IPS DF 4.7 (cell line): ENCODE measurements around the gene SEMA3B.
"Not testable (repeated sequence)": the region's sequence is repeated elsewhere in the genome, so short reads cannot be mapped to it uniquely, and the experiment has no call there.

Experiments
- DNase-seq: peaks from one replicate; pipeline ENCODE4 v3.0.0-alpha.2; 2013; ENCODE audit warnings: low spot score; ENCODE audit errors: extremely low read depth

SEMA3B gene

DNA sequence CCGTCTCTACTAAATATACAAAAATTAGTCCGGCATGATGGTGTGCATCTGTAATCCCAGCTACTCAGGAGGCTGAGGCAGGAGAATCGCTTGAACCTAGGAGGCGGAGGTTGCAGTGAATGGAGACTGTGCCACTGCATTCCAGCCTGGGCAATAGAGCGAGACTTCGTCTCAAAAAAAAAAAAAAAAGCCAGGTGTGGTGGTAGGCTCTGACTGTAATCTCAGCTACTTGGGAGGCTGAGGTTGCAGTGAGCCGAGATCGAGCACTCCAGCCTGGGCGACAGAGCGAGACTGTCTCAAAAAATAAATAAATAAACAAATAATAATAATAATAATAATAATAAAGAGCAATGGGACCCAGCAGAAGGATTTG lies 3.6 kb downstream of the SEMA3B start:
- not testable (repeated sequence) for DNase-seq

DNA sequence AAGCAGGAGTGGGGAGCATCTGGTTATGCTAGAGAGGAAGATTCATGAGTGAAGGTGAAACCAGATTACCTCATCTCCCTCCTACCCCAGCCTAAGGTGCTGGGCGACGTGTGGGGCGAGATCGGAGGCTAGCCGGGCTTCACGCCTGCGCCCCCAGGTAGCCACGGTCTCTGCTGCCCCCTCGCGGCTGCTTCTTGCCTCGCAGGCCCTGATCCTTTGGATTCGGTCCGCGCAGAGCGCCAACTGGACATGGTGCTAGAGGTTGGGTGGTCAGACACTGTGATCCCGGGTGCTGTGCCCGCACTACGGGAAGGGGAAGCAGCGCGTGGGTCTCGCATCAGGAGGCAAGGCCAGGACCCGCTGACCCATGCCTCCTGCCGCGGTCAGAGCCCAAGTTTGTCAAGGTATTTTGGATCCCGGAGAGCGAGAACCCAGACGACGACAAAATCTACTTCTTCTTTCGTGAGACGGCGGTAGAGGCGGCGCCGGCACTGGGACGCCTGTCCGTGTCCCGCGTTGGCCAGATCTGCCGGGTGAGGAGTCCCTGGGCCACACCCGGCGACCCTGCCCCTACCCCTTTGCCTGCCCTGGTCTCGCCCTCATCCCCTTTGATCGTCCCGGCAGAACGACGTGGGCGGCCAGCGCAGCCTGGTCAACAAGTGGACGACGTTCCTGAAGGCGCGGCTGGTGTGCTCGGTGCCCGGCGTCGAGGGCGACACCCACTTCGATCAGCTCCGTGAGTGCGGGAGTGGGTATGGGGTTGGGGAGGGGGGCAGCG lies 4.2 kb downstream of the SEMA3B start:
- no peak for DNase-seq

DNA sequence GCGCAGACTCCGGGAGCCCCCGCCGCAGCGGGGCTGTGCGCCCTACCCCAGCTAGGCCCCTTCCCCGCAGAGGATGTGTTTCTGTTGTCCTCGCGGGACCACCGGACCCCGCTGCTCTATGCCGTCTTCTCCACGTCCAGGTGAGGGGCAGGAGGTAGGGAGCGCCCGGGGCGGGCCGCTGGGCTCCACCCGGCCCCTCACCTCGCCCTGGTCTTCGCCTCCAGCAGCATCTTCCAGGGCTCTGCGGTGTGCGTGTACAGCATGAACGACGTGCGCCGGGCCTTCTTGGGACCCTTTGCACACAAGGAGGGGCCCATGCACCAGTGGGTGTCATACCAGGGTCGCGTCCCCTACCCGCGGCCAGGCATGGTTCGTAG lies 4.7 kb downstream of the SEMA3B start:
- no peak for DNase-seq

DNA sequence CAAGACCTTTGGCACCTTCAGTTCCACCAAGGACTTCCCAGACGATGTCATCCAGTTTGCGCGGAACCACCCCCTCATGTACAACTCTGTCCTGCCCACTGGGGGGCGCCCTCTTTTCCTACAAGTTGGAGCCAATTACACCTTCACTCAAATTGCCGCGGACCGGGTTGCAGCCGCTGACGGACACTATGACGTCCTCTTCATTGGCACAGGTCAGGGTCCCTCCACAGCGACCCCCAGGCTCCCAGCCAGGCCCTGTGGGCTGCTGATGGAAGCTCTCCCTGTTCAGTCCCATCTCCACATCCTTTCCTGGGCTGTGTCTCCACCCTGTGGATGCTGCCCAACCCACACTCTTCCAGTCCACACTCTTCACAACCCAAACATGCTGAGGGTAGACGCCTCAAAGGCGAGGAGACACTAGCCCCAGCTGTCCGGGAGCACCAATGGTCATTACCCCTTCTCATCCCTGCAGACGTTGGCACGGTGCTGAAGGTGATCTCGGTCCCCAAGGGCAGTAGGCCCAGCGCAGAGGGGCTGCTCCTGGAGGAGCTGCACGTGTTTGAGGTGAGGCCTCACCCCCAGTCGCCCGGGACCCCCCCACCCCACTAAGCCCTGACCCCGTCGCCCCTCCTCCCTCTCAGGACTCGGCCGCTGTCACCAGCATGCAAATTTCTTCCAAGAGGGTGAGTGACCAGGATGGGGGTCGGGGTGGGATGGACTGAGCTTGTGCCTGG lies 5.6 kb downstream of the SEMA3B start:
- DNase-seq = no peak

DNA sequence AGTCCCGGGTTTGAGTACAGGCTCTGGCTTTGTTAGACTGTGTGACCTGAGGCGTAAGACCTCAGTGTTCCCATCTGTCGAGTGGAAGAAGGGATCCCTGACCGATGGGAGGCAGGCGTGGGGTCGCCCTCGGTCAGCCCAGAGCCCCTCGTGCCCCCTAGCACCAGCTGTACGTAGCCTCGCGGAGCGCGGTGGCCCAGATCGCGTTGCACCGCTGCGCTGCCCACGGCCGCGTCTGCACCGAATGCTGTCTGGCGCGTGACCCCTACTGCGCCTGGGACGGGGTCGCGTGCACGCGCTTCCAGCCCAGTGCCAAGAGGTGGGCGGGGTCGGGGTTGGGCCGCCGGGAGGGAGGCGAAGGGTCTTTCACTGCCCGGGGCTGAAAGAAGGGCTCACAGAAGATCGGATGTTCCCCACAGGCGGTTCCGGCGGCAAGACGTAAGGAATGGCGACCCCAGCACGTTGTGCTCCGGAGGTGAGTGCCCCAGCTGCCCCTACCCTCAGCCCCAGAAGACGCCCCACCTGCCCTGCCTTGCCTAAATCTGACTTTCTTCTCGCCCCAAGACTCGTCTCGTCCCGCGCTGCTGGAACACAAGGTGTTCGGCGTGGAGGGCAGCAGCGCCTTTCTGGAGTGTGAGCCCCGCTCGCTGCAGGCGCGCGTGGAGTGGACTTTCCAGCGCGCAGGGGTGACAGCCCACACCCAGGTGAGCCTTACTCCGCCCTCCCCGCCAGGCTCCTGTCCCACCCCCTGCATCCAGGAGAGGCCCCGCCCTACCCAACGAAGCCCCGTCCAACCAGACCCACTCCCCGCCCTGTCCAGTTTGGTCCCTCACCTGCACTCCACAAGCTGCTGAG lies 6.4 kb downstream of the SEMA3B start:
- no peak for DNase-seq

DNA sequence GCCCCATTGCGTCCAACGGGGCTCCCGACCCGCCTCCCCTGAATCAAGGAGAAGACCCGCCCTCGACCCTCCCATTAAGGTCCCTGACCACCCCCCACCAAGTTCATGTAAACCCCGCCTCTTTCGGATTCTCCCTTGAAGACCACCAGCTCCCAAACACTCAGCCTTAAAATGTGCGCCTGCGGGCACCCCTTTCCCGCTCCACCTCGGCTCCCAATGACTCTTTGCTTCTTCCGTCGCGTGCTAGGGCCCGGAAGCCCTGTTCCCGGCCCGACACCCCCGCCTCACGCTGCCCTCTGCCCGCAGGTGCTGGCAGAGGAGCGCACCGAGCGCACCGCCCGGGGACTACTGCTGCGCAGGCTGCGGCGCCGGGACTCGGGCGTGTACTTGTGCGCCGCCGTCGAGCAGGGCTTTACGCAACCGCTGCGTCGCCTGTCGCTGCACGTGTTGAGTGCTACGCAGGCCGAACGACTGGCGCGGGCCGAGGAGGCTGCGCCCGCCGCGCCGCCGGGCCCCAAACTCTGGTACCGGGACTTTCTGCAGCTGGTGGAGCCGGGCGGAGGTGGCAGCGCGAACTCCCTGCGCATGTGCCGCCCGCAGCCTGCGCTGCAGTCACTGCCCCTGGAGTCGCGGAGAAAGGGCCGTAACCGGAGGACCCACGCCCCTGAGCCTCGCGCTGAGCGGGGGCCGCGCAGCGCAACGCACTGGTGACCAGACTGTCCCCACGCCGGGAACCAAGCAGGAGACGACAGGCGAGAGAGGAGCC lies 7.2 kb downstream of the SEMA3B start:
- DNase-seq = no peak

DNA sequence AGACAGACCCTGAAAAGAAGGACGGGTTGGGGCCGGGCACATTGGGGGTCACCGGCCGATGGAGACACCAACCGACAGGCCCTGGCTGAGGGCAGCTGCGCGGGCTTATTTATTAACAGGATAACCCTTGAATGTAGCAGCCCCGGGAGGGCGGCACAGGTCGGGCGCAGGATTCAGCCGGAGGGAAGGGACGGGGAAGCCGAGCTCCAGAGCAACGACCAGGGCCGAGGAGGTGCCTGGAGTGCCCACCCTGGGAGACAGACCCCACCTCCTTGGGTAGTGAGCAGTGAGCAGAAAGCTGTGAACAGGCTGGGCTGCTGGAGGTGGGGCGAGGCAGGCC lies 7.8 kb downstream of the SEMA3B start:
- DNase-seq = no peak

DNA sequence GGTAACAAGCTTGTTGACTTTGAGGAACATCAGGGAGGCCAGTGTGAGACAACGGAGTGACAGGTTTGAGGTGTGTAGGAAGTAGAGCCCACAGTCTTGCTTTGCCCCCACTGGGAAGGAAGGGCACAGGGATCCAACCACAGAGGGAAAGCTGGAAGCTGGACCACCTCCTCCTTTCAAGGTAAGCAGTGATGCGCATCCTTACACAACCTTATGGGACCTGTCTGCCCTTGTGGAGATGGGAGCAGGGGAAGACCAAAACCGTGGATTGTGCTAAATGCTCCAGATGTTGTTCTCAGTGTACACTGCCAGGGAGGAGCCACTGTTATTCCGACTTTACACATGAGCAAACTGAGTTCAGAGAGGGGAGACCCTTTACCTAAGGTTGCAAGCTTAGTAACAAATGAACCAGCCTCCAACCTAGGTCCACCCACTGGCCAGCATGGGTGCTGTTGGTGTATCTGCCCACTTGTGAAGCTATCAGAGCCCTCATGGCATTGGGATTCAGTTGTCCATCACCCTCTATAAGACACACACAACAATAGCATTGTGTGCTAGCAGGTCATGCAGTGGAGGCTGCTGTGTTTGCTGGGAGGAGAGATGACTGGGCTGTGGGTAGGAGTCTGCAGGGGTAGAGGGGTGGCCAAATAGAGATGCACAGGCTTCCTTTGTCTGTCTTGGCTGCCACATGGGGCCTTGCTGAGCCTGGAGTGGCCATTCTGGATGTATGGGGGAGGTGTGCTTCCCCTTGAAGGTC lies 9.4 kb downstream of the SEMA3B start:
- no peak for DNase-seq

DNA sequence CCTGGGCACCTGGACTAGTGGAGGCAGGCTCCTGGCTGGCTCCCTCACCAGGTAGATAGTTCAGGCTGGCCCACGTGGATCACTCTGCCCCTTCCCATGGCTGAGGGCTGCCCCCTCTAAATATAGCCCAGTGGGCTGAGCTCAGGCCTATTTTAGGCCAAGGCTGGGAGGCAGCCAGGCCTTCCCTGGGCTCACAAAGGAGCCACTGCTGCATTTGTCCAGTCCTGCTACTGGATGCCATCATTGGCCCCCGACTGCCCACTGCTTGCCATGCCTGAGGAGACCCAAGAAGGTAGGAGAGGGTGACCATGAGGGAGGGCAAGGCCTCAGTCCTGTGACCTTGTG lies 9.9 kb downstream of the SEMA3B start, which contains the start of gene LSMEM2:
Gene LSMEM2, plus strand, starts transcription at position 208 of the 345 bp plus-strand sequence. Its CDS starts 27 bp downstream, at position 235.
- no peak for DNase-seq

DNA sequence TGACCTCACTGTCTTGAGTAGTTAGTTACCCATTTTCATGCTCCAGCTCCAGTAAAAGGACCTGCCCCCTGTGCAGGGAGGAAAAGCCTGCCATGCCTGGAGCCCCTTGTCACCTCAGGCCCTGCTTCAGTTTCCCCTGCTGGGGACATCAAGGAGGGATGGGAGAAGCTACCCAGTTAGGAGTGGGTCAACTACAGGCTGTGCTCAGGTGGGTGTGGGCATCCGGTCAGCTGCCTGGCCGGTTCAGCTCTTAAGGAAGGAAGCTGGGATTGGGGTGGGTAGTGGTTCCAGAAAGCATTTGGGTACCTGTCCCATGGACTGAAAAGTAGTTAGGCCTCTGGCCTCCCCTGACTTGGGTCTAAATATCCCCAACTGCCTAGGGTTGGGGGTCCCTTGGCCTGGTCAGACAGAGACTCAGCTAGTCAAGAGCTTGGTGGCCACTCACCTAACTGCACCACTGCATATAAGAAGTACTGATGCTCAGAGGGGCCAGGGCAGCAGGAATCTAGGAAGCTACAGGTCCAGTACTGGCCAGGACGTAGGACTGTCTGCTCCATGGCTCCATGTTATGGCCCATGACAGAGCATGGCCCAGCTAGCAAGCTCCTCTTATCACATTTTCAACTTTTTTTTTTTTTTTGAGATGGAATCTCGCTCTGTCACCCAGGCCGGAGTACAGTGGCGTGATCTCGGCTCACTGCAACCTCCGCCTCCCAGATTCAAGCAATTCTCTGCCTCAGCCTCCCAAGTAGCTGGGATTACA lies 10.5 kb downstream of the SEMA3B start:
- DNase-seq = no peak

DNA sequence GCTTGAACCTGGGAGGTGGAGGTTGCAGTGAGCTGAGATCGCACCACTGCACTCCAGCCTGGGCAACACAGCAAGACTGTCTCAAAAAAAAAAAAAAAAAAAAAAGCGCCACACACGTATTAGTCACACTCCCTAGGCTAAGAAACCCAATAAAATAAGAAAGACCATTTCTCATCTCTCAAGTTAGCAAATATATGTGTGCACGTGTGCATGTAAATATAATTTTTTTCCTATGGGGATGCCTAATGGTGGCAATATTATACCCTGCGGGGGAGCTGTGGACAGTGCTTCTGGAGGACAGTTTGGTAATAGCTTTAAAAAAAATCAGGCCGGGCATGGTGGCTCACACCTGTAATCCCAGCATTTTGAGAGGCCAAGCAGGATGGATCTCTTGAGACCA lies 15.2 kb downstream of the SEMA3B start:
- not testable (repeated sequence) for DNase-seq

DNA sequence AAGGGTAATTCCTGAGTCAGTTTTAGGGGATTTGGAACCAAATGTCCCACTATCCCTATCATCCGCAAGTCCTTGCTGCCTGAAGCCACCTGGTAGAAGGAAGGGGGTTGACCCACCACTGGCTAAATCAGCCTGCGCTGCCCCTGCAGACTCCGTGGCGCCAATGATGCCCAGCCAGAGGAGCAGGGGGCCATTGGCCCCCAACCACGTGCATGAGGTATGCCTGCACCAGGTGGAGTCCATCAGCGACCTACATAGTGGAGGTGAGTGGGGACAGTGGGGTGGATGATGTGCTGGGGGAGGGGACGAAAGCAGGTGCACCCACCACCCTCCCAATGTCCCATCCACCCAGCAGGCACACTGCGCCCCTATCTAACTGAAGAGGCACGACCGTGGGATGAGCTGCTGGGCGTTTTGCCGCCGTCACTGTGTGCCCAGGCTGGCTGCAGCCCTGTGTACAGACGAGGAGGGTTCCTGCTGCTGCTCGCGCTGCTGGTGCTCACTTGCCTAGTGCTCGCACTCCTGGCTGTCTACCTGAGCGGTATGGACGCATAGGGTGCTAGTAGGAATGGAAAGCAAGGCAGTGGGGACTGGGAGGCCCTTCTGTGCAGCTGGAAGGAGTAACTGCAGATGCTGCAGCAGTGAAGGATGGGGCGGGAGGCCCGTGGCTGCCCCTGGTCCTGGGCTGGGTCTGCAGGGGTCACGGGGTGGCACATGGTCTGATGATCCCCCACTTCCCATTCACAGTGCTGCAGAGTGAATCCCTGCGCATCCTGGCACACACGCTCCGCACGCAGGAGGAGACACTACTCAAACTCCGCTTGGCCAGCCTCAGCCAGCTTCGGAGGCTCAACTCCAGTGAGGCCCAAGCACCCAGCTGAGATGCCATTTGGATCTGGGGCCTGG lies 17.6 kb downstream of the SEMA3B start:
- no peak for DNase-seq

DNA sequence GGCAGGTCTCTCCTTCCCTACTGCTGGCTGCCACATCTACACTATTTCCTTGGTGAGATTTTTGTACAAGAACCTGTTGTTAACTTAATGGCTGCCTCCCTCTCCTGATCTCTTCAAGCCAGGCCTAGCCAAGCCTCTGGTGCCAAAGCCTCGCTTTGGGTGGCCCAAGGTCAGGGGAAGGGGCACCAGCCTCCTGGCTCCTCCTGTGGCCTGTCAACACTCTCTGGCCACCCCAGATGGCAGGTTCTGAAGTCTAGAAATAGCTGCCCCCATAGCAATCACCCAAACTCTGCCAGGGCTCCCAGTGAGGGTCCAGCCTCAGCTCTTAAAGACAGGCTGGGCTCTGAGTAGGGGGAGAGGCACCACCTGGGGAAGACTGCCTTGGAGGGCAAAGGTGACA lies 18.3 kb downstream of the SEMA3B start:
- DNase-seq = no peak

DNA sequence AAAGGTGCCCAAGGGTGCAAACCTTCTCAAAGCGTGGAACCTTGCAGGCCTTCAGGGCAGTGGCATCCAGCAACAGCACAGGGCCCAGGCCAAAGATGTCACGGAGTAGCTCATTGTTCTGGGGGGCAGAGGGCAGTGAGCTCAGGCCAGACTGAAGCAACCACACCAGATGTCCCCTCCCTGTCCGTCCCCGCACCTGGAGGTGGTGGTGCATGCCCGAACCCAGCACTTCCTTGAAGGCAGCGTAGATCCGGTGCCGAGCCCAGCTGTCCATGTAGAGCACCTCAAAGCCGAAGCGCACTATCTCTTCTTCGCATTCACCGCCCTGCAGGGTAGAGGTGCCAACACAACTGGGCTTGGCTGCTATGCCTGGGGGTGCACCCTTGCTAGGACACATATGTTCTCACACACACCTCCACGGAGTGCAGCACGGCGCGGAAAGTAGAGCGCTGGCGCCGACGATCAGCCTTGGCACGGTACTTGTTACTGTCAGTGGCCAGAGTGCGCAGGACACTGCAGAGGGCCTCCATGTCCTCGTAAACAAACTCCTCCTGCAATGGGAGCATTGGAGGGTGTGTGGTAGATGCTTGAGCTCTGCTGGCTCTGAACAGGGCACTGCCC lies 19.6 kb downstream of the SEMA3B start:
- DNase-seq = no peak

DNA sequence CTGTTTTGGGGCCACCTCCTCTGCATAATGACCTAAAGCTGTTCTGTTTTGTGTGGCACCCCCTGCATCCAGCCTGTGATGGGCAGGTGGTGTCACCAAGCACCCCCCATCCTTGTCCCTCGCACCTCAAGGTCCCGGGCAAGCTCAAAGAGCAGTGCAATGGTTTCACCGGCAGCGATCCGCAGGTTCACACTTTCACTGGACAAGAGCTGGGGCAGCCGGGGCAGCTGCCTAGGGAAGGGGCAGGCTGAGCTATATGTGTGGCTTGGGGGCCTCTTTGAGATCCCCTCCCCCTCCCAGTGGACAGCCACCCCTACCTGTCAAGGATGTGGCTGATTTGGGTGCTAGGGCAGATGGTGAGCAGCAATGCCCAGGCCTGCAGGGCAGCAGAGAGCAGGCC lies 20.2 kb downstream of the SEMA3B start:
- no peak for DNase-seq

DNA sequence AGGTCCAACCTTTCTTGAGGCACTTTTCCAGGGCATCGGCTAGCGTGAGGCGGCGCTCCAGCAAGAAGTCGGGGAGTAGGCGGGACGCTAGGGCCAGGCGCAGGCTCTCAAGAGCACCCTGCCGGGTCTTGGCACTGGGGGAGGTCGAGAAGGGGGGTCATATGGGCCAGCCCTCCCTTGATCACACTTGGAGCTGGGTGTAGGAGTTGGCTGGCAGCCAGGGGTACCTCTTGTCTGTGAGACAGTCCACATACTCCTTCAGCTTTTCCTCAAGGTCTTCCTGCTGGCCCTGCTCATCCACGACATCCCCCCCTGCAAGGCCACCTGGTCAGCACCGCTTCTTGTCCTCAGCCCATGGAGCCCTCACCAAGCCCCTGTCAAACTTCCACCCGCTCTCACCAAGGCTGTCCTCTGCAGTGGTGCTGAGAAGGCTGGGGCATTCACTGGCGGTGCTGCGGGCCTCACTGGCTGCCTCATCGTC lies 21.3 kb downstream of the SEMA3B start:
- no peak for DNase-seq

DNA sequence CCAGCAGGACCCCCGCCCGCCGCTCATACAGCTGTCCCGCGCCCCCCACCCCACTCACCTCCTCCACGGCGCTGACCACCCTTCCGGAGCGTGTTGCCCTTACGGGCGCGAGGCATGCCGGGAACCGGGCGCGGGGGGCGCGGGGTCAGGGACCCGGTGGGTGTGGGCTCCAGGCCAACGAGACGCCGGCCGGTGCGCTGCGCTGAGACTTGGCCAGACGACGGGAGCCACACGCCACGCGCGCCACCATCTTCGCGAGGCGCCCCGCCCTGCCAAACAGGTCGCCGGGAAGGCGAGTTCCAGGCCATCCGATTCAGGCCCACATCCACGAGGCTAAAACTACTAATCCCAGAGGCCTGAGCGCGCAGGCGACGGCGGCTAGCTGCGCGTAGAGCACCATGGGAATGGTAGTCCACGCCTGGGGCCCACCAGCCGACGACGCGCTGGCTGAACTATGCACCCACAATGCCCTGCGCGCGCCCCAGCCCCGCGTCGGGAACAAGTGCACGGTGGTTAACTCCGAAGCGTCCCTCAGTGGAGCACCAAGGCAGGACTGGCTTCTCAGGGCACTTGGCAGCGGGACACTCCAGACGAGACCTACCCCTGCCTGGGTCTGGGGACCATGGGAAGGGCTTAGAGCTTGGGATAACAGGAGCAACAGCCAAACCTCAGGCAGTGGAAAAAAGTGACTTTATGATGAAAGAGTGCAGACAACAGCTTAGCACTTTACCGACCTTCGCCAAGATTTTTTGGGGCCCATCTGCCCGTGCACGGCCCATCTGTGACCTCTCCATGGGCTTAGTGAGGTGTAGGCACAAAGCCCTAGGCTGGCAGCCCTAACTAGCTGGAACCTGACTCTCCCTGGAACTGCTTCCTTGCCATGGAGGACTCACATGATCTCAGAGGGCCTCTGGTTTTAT lies 23.5 kb downstream of the SEMA3B start, which contains the start of gene IFRD2:
Gene IFRD2, minus strand, starts transcription at position 271 of the 920 bp plus-strand sequence. Its CDS starts 155 bp downstream, at position 116.
- no peak for DNase-seq
